Prostate gland (tissue), 2 donors: ENCODE data around the gene ABCC5.

ENCODE experiments used
- CTCF ChIP-seq, 4 experiments: fragments of 200-600 bp in 2 of 4; fragments of 450-650 bp in 2 of 4; sonication (generic) in 2 of 4; IDR thresholded peaks; 1 replicate in 3 of 4; 2 replicates in 1 of 4; pipeline ENCODE4 v1.5.1; 2016 to 2019; ENCODE audit warnings: antibody characterized with exemption in 4 of 4, mild to moderate bottlenecking in 2 of 4, moderate library complexity in 2 of 4
- POLR2A ChIP-seq: fragments of 450-650 bp; IDR thresholded peaks from one replicate; pipeline ENCODE4 v1.6.1; 2016; ENCODE audit warnings: antibody characterized with exemption, mild to moderate bottlenecking

- TF ChIP-seq CTCF (IDR thresholded peaks at IDR 0.05) = no peak
- TF ChIP-seq POLR2A = no peak
Observed at GRCh38 chr3:184002469-184002868, 15.2 kb downstream of the ABCC5 start.
